ENCODE measurements around the gene COL16A1.

The COL16A1 gene

DNA sequence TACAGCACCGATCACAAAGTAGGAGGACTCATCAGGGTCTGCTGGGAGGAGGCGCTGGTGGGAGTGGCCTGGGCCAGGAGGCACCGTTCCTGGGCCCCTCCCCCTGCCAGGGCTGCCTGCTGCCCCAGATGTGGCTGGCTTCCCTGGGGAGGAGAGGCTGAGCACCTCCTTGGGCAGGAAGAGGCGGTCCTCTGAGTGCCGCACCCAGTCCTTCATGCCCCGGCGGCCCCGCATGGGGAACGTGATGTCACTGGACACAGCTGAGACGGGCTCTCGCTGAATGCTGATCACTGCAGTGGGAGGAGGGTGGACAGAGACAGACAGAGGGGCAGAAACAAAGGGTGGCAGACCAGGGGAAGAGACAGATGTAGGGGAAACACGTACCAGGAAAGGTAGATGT lies 35.5 kb upstream of the COL16A1 start:
- no peaks in the 10 kb centered on the region for H3K9me3 Mint-ChIP-seq
- peak overlapping the region in 1 of 2 donors; percentile 30 for H3K4me3 Mint-ChIP-seq
- H3K27ac Mint-ChIP-seq, result peak overlapping the region in 1 of 2 donors; percentile 84
- H3K27me3 Mint-ChIP-seq, result no peaks in the 10 kb centered on the region
- DNase-seq (peak in 1 of 2 donors; percentile 29), ATAC-seq (peak; percentile 46)
- H3K4me1 Mint-ChIP-seq, result peaks cover 23% of the 10 kb centered on the region

DNA sequence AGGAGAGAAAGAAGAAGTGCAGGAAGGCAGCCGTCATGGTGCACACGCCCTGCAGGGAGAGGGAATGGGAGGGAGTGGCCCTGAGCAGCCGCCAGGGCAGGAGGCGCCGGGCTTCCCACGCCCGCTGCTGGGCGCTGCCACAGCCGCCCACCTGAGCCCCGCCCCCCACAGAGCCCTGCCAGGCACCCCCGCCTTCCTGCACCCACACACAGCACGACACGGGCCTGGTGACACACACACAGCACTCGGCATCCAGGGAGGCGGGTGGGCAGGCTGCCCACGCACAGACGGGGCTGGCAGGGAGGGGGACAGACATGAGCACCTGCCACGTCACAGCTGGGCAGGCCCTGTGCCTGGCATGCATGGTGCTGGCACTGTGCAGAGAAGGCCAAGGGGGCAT lies 32.9 kb upstream of the COL16A1 start:
- Mint-ChIP-seq H3K9me3 (no peaks in the 10 kb centered on the region), H3K4me3 (no peak overlapping the region), H3K4me1 (peaks cover 23% of the 10 kb centered on the region), H3K27ac (peak overlapping the region in 1 of 2 donors; percentile 46), H3K27me3 (no peaks in the 10 kb centered on the region)
- ATAC-seq, result no peak
- DNase-seq, result no peak

DNA sequence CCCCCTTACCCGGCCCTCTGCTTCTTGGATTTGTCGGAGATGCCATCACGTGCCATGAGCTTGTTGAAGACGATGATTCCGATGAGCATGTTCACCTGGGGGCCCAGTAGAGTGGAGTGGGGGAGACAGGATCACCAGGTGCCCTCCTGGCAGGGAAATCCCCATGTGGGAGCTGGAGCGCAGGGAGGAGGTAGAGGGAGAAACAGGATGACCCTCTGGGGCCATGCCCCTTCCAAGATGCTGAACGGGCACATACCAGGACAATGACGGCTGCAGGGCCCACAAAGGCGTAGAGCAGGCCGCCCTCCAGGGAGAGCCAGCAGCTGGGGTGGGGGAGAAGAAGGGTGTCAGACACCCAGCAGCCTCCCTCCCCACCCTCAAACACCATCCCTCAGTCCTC lies 31.8 kb upstream of the COL16A1 start:
- ATAC-seq, result no peak
- no peak for DNase-seq
- Mint-ChIP-seq H3K9me3 (no peaks in the 10 kb centered on the region), H3K27ac (peak overlapping the region in 1 of 2 donors; percentile 11), H3K4me3 (no peak overlapping the region), H3K4me1 (peaks cover 23% of the 10 kb centered on the region), H3K27me3 (no peaks in the 10 kb centered on the region)

DNA sequence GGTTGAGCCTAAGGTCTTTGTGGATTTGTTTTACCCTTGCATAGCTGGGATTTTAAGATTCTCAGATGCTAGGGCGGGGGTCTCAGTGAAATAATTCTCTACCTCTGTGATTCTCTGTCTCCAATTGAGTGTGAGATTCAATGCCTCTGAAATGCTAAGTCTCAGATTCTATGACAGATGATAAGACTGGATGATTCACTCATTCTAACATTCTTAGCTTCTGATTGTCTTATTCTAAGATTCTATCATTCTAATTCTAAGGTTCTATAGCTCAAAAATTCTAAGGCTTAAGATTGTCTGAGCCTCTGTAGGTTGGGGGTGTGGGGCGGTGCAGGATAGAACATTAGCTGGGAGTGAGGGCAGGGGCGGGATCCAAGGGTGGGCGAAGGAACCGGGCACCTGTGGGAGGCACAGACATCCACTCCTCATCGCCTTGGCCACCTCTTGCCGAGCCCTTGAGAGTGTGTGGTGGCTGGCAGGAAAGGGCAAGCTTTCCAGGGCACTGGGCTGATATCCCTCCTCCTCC lies 30.8 kb upstream of the COL16A1 start:
- H3K4me1 Mint-ChIP-seq, result peaks cover 19% of the 10 kb centered on the region
- H3K9me3 Mint-ChIP-seq, result no peaks in the 10 kb centered on the region
- no peak overlapping the region for H3K27ac Mint-ChIP-seq
- no peak overlapping the region for H3K4me3 Mint-ChIP-seq
- DNase-seq (no peak), ATAC-seq (no peak)
- H3K27me3 Mint-ChIP-seq, result no peaks in the 10 kb centered on the region

DNA sequence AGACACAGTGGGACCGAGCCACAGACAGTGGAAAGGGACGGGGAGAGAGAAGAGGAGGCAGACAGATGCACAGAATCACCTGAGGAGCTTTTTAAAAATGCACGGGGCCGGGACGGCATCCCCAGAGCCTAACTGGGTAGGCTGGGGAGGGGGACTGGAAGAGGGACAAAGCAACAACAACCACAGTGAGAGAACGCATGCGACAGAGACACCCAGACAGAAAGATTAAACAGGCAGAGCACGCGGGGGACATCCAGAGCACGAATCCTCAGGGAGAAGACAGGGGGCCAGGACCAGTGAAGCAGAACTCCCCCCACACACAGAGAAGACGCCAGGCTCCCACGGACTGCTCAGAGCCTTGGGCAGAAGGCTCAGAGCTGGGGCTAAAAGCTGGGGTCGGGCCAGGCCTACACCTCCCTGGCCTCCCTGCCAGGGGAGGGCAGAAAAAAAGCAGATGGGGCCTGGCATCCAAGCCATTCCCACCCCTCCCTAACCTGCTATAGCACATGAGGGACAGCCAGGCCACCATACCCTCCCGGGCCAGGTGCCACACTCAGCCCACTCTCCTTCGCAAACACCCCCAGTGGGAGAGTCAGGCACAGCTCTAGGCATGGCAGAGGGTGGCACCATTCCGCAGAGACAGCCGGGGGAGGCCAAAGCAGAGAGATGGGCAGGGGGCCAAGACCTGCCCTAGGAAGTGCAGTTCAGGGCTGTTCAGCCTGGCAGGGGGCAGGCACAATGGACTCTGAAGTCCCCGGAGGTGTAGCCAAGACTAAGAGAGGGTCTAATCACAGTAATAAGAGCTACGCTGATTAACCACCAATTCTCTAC lies 29.8 kb upstream of the COL16A1 start:
- no peak overlapping the region for H3K4me3 Mint-ChIP-seq
- ATAC-seq (no peak), DNase-seq (no peak)
- no peaks in the 10 kb centered on the region for H3K27me3 Mint-ChIP-seq
- no peaks in the 10 kb centered on the region for H3K9me3 Mint-ChIP-seq
- H3K4me1 Mint-ChIP-seq, result peaks cover 9% of the 10 kb centered on the region
- H3K27ac Mint-ChIP-seq, result no peak overlapping the region

DNA sequence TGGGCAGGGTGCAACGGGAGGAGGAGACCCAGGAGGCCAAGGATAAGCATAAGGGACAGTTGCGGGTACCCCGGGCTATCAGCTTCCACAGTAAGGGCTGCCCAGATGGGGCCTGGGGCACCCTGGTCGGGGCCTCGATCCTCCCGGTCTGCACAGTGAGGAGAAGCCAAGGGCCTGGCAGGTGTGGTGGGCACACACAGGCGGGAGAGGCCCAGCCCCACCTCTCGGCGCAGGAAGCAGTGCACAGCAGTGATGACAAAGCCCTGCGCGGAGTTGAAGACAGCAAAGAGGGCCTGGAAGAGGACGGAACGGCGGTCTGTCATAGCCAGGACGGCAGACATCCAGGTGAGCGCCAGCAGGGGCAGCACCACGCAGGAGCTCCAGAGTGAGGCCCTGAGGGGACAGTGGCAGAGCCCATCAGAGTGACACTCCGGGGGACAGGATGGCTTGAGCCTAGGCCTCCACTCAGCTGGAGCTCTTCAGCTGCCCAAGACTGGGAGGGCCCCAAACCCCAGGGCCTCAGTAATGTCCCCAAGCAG lies 29.0 kb upstream of the COL16A1 start:
- no peak for ATAC-seq

DNA sequence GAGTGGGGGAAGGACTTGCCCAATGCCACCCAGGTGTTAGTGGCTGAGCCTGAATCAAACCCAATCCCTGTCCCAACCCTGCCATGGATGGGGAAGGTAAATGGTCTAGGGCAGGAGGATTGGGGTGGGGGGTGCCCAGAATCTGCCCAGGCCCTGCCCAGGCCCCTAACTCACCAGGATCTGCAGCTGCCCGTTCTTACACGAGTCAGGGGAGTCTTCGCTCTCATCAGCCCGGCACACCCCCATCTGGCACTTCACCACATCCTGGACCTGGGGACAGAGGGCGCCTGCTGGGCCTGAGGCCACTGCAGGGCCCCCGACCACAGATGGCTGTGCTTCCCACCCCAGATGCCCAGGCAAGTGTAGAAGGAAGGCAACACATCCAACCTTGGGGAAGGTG lies 28.5 kb upstream of the COL16A1 start:
- Mint-ChIP-seq H3K4me3 (no peak overlapping the region), H3K27ac (peak overlapping the region in 1 of 2 donors; percentile 3), H3K9me3 (no peaks in the 10 kb centered on the region), H3K27me3 (no peaks in the 10 kb centered on the region), H3K4me1 (peaks cover 8% of the 10 kb centered on the region)
- no peak for DNase-seq
- ATAC-seq, result no peak

More for the DNA sequence above, 29.0 kb upstream of the COL16A1 start:
- Mint-ChIP-seq H3K4me1 (peaks cover 8% of the 10 kb centered on the region), H3K4me3 (no peak overlapping the region), H3K27ac (peak overlapping the region in 1 of 2 donors; percentile 3), H3K27me3 (no peaks in the 10 kb centered on the region), H3K9me3 (no peaks in the 10 kb centered on the region)
- no peak for DNase-seq

DNA sequence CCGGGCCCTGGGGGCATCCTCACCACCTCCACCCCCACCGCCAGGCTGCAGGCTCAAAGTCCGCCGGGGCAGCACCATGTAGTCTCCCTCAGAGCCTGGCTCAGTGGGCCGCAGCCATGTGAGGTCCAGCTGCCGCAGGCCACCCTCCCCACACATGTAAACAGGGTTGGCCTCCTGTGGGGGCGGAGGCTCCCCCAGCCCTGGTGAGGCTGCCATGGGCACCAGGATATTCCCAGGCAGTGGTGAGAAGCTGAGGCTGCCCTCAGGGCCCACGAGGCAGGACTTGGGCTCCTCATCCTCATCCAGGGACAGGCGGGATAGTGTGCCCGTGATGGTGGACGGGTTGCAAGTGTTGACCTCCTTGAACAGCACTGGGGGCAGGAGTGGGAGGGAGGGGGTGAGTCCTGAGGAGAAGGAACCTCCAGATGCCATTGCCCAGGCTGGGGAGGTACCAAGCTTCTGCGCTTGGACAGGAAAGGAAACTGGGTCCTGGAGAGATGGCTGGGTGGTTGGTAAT lies 27.3 kb upstream of the COL16A1 start:
- ATAC-seq (no peak), DNase-seq (no peak)
- no peak overlapping the region for H3K27ac Mint-ChIP-seq
- no peaks in the 10 kb centered on the region for H3K9me3 Mint-ChIP-seq
- no peaks in the 10 kb centered on the region for H3K4me1 Mint-ChIP-seq
- no peaks in the 10 kb centered on the region for H3K27me3 Mint-ChIP-seq
- H3K4me3 Mint-ChIP-seq, result no peak overlapping the region

DNA sequence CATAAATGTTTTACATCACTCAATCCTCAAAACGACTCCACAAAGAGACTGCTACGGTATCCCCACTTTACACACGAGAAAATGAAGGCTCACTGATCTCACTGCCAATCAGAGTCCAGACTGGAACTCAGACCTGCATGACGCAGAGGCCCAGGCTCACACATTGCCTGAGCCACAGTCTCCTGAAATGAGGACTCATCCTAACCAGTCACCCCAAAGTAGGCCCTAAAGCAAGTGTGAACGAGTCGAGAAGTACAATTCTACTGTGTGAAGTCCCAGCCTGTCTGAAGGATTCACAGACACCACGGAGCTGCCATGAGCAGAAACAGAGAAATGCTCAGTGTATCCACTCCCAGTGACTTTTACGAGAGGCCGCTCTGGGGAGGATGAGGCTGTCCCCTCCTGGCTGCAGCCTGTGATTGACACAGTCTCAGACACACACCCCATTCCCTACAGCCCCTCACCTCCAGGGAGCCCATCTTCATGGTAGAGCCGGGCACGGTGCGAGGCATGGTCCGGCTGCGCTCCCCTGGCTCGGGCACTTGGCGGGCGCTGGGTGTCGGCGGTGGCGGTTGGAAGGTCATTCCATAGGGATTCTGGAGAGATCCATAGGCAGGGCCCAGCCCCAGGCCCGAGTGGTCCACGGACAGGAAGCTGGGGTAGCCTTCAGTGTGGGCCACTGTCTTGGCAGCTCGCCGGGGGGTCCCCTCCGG lies 26.7 kb upstream of the COL16A1 start:
- Mint-ChIP-seq H3K27ac (no peak overlapping the region), H3K4me1 (no peaks in the 10 kb centered on the region), H3K4me3 (no peak overlapping the region), H3K9me3 (no peaks in the 10 kb centered on the region), H3K27me3 (no peaks in the 10 kb centered on the region)
- DNase-seq (no peak), ATAC-seq (no peak)

DNA sequence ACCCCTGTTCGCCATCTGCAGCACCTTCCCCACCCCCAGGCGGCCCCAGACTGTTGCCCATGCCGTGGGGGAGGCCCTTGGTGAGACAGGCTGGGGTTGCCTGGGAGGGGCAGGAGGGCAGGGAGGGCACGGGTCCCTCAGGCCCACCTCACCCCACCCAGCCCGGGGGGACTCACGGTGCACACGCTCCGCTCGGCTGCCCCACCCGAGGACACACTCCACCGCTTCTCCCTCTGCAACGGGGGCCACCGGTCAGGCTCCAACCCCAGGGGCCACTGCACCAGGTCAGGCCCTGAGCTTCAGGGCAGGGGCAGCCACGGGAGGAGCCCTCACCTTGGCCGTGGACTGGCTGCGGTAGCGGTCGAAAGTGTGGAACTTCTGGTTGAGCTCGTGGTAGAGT lies 24.0 kb upstream of the COL16A1 start:
- H3K4me3 Mint-ChIP-seq, result no peak overlapping the region
- peak; percentile 46 for ATAC-seq

DNA sequence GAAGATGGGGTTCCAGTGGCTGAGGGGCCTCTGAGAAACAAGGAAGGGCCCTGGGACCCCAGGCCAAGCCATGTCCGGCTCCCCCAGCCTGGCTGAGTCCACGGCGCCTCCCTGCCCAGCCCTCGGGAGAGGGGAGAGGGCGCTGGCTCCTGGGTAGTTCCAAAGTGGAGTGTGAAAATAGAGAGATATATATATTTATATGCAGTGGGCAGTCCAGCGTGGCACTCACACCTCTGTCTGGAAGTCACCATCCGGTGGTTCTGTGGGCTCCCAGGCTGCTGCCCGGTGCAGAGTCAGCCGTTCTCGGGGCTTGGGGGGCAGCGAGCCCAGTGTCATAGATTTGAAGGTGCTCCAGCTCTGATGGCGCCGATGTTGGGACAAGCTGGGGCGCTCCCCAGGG lies 23.4 kb upstream of the COL16A1 start:
- Mint-ChIP-seq H3K9me3 (no peaks in the 10 kb centered on the region), H3K4me3 (no peak overlapping the region), H3K27me3 (peaks cover under 1% of the 10 kb centered on the region), H3K4me1 (no peaks in the 10 kb centered on the region), H3K27ac (no peak overlapping the region)
- no peak for ATAC-seq
- no peak for DNase-seq

More for the DNA sequence above, 24.0 kb upstream of the COL16A1 start:
- no peaks in the 10 kb centered on the region for H3K4me1 Mint-ChIP-seq
- no peaks in the 10 kb centered on the region for H3K27me3 Mint-ChIP-seq
- H3K9me3 Mint-ChIP-seq, result no peaks in the 10 kb centered on the region
- no peak for DNase-seq
- no peak overlapping the region for H3K27ac Mint-ChIP-seq

DNA sequence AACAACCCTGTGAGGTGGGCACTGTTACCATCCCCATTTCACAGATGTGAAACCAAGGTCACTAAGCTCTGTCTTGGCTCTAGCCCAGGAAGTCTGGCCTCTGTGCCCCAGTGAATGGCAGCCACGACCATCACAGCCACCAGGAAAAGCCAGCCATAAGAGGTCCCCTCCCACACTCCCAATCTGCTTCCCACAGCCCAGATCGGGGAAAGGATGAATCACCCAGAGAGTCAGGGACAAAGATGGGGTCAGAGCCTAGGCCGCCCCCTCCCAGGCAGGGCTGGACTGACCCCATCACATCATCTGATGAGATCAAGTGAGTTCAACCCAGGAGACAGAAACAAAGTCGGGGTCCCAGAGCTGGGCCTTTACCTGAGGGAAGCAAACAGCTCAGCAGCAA lies 22.9 kb upstream of the COL16A1 start:
- Mint-ChIP-seq H3K4me3 (no peak overlapping the region), H3K27ac (no peak overlapping the region)
- ATAC-seq, result no peak

DNA sequence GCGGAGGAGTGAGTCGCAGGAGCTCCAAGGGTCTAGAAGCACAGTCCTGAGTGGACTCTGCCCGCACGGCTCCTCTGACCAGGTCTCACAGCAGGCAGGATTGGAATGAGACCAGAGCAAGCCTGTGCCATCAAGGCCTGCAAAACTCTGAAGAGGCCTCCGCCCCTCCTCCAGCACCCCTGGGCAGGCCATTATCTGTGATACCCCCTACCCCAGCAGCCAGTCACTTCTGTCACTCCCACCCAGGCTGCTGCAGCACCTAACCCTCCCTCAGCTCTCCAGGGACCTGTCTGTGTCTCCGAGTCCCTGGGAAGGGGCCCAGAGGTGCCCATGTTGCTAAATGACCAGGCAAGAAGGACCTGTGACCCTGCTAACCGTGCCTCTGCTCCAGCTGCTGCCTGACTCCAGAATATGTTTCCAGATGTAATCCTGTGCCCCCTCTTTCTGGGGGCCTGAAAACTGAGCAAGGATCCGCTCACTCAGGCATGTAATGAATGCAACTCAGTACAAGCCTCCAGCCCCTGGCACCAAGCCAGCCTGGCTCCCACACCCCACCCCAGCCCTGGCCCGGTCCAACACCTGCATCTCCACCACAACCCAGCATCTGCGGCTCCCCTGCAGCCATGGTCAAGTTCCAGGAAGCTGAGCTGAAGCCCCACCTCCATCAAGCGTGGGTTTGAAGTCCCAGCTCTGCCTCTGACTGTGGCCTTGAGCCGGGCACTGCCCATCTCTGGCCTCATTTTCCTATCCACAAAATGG lies 22.1 kb upstream of the COL16A1 start:
- Mint-ChIP-seq H3K4me1 (no peaks in the 10 kb centered on the region), H3K9me3 (no peaks in the 10 kb centered on the region), H3K27me3 (peaks cover 9% of the 10 kb centered on the region), H3K4me3 (no peak overlapping the region), H3K27ac (no peak overlapping the region)
- ATAC-seq, result no peak
- DNase-seq, result no peak

More for the DNA sequence above, 22.9 kb upstream of the COL16A1 start:
- no peaks in the 10 kb centered on the region for H3K9me3 Mint-ChIP-seq
- DNase-seq, result no peak
- H3K27me3 Mint-ChIP-seq, result peaks cover 5% of the 10 kb centered on the region
- no peaks in the 10 kb centered on the region for H3K4me1 Mint-ChIP-seq

DNA sequence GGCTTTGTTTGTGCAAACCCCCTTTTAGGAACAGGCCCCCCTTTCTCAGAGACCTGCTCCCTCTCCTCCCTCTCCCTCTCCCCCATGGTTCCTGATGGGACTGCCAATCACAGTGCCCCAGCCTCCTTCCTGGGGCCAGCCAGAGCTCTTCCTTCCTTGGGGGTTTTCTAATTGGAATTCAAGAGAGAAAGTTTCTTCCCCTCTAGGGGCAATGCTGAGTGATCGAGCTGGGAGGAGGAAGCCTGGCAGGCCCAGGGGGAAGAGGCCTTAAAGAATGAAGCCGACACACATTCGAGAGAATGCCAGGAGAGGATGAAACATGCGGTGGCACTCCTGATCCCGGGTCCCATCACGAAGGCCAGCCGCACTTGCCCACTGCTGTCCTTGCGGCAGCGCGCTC lies 21.3 kb upstream of the COL16A1 start:
- no peak for ATAC-seq

DNA sequence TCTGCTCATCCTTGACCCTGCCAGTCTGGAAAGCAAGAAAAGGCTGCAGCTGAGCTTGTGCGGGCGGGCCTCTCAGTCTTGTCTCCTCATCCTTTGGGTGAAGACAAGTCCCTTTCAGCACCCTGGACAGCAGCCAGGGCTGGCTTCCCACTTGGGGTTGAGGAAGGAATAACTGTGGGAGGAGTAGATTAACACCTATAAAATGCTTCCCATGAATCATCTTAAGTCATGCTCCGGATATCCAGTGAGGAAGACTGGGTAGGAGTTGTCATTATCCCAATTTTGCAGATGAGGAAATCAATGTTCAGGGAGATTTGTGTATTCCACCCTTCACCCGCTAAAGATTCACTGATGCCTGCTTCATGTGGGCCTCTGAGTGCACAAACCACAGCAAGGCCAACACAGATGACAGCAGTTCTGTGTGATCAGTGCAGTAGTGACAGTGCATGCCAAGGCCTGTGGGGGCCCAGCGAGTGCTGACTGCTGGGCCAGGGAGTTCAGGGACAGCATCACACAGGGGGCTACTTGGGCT lies 20.1 kb upstream of the COL16A1 start:
- Mint-ChIP-seq H3K4me3 (no peak overlapping the region), H3K4me1 (no peaks in the 10 kb centered on the region), H3K9me3 (no peaks in the 10 kb centered on the region), H3K27me3 (peaks cover 12% of the 10 kb centered on the region), H3K27ac (no peak overlapping the region)
- DNase-seq, result no peak
- no peak for ATAC-seq

More for the DNA sequence above, 21.3 kb upstream of the COL16A1 start:
- peaks cover 9% of the 10 kb centered on the region for H3K27me3 Mint-ChIP-seq
- no peak overlapping the region for H3K4me3 Mint-ChIP-seq
- H3K4me1 Mint-ChIP-seq, result no peaks in the 10 kb centered on the region
- no peak for DNase-seq
- no peak overlapping the region for H3K27ac Mint-ChIP-seq
- no peaks in the 10 kb centered on the region for H3K9me3 Mint-ChIP-seq

Measured in stimulated activated naive CD8-positive, alpha-beta T cell treated with anti-CD3 and anti-CD28 coated beads, Interleukin-15, amount 100 ng/mL, for 72 hours (primary cell).